HG02759 (cell line): ENCODE results near the gene PRRC2A.
A peak's percentile ranks its signal among the peaks of the same experiment; 100 is the strongest.
"Not testable (repeated sequence)": the region's sequence is repeated elsewhere in the genome, so short reads cannot be mapped to it uniquely, and the experiment has no call there.

Experiments used
- ATAC-seq: cut with Tn5 transposase; IDR thresholded peaks from one replicate; pipeline ENCODE4 v1.9.1; 2021; ENCODE audit warnings: mild to moderate bottlenecking, moderate library complexity; ENCODE audit not compliant: unreplicated experiment

The PRRC2A gene

GRCh38 chr6:31585491-31585890, 35.0 kb upstream of the PRRC2A start:
- ATAC-seq, result no peak

- ATAC-seq, result no peak
Observed at GRCh38 chr6:31586008-31586407, 34.5 kb upstream of the PRRC2A start, which contains the start of gene LST1. LST1 (plus strand) TSS chr6:31586277; CDS start chr6:31587300, 1,023 bp downstream.

- ATAC-seq, result no peak
Observed at GRCh38 chr6:31586599-31587281, 33.8 kb upstream of the PRRC2A start.

- ATAC-seq, result no peak
Observed at GRCh38 chr6:31587791-31588777, 32.4 kb upstream of the PRRC2A start.

GRCh38 chr6:31588871-31589650, 31.5 kb upstream of the PRRC2A start:
- ATAC-seq, result no peak

- ATAC-seq, result not testable (repeated sequence)
Observed at GRCh38 chr6:31590691-31591090, 29.8 kb upstream of the PRRC2A start.

- no peak for ATAC-seq
Observed at GRCh38 chr6:31592396-31592771, 28.1 kb upstream of the PRRC2A start.

- ATAC-seq, result no peak
Observed at GRCh38 chr6:31597006-31597405, 23.5 kb upstream of the PRRC2A start.

- no peak for ATAC-seq
Observed at GRCh38 chr6:31607317-31607716, 13.2 kb upstream of the PRRC2A start.

- no peak for ATAC-seq
Observed at GRCh38 chr6:31609519-31610406, 10.8 kb upstream of the PRRC2A start.

GRCh38 chr6:31610968-31611367, 9.5 kb upstream of the PRRC2A start:
- no peak for ATAC-seq

GRCh38 chr6:31614075-31614619, 6.4 kb upstream of the PRRC2A start:
- ATAC-seq, result no peak

- no peak for ATAC-seq
Observed at GRCh38 chr6:31614684-31615578, 5.6 kb upstream of the PRRC2A start, which contains the start of gene AIF1. AIF1 (plus strand) TSS chr6:31615234; CDS start chr6:31615330, 96 bp downstream.

GRCh38 chr6:31615748-31616147, 4.8 kb upstream of the PRRC2A start:
- no peak for ATAC-seq

GRCh38 chr6:31617010-31617409, 3.5 kb upstream of the PRRC2A start:
- ATAC-seq, result no peak

- peak; percentile 81 for ATAC-seq
Observed at GRCh38 chr6:31619805-31620585, 520 bp upstream of the PRRC2A start.

- no peak for ATAC-seq
Observed at GRCh38 chr6:31621320-31621939, 915 bp downstream of the PRRC2A start.
